Progenitor cell of endocrine pancreas (in vitro differentiated cells): Measurements from ENCODE around the gene FOS. TPM values are rescaled to one million over a fixed set of nuclear protein-coding genes. Genes with fewer than 3 reads are reported as not detected.

ENCODE experiments used
- DNase-seq: peaks from one replicate; pipeline ENCODE4 v3.0.0; 2021; ENCODE audit warnings: low spot score; ENCODE audit not compliant: unreplicated experiment
- H3K27ac Mint-ChIP-seq: 2 replicates; pipeline ENCODE4 v1.8.0; 2021; ENCODE audit warnings: mild to moderate bottlenecking, moderate library complexity, mixed read lengths
- H3K27me3 Mint-ChIP-seq: 2 replicates; pipeline ENCODE4 v1.8.0; 2021; ENCODE audit warnings: mixed read lengths
- H3K36me3 Mint-ChIP-seq: 2 replicates; pipeline ENCODE4 v1.8.0; 2022; ENCODE audit warnings: mixed read lengths; ENCODE audit not compliant: insufficient read depth
- H3K4me1 Mint-ChIP-seq: 2 replicates; pipeline ENCODE4 v1.8.0; 2021; ENCODE audit warnings: low read depth, mixed read lengths
- H3K4me3 Mint-ChIP-seq: 2 replicates; pipeline ENCODE4 v1.8.0; 2021; ENCODE audit warnings: low read depth, mild to moderate bottlenecking, moderate library complexity, mixed read lengths
- H3K9me3 Mint-ChIP-seq: 2 replicates; pipeline ENCODE4 v1.8.0; 2021; ENCODE audit warnings: low read depth, mixed read lengths
- CTCF ChIP-seq: fragments of 200-600 bp; sonication (generic); IDR thresholded peaks from one replicate; pipeline ENCODE4 v1.5.0; 2021; ENCODE audit warnings: antibody characterized with exemption, mild to moderate bottlenecking; ENCODE audit not compliant: unreplicated experiment
- total RNA-seq: library from RNA; stranded (reverse); gene quantifications from 2 replicates; pipeline ENCODE4 v1.2.1, GENCODE V29; 2021

Gene FOS
- total RNA-seq, 1 donor from 2014 or later: 88.8 TPM

DNA sequence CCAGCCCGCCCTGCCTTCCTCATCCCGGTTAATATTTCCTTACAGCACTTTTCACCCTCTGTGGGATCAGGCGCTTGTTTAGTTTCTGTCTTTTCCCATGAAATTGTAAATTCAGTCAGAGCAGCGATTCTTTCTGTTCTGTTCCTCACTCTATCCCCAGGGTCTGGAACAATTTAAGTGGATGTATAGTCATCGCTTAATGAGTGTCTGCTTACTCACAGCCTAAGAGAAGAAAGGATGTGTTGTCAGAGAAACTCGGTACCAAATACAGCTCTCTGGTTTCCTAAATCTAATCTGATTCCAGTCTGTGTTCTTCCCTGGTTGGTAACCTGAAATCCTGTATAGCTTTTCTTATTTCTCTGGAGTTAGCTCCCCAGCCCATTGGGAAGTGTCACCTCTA lies 44.9 kb downstream of the FOS start:
- no peak for TF ChIP-seq CTCF
- Mint-ChIP-seq H3K27me3 (peaks cover 14% of the 10 kb centered on the region), H3K27ac (no peak overlapping the region), H3K4me1 (peaks cover 5% of the 10 kb centered on the region), H3K4me3 (no peak overlapping the region), H3K36me3 (no peaks in the 10 kb centered on the region), H3K9me3 (no peaks in the 10 kb centered on the region)
- no peak for DNase-seq

- DNase-seq: no peak
Measured at GRCh38 chr14:75328558-75329155, 50.0 kb downstream of the FOS start.

DNA sequence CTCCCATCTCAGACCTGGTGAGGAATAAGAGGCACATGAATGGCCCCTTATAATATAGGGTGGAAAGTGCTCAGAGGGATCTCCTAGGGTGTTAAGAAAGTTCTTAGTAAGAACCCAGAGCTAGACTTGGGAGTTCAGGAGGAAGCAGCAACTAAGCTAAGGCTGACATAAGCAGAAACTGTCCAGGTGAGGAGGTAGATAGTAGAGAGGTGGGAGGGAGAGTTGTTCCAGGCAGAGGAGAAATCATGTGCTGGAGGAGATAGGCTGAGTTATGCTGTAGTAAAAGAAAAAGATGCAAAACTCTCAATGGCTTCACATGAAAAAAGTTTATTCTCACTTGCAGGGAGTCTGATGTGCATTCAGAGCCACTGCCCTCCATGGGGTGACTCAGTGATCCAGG lies 50.7 kb downstream of the FOS start:
- no peak for TF ChIP-seq CTCF
- peaks cover 21% of the 10 kb centered on the region for H3K27me3 Mint-ChIP-seq
- no peaks in the 10 kb centered on the region for H3K9me3 Mint-ChIP-seq
- H3K36me3 Mint-ChIP-seq: no peaks in the 10 kb centered on the region
- H3K27ac Mint-ChIP-seq: no peak overlapping the region
- DNase-seq: no peak
- H3K4me1 Mint-ChIP-seq: peaks cover 3% of the 10 kb centered on the region
- no peak overlapping the region for H3K4me3 Mint-ChIP-seq

More at GRCh38 chr14:75328558-75329155, 50.0 kb downstream of the FOS start:
- H3K4me3 Mint-ChIP-seq: no peak overlapping the region
- H3K27me3 Mint-ChIP-seq: peaks cover 21% of the 10 kb centered on the region
- peaks cover 3% of the 10 kb centered on the region for H3K4me1 Mint-ChIP-seq
- TF ChIP-seq CTCF: no peak
- no peaks in the 10 kb centered on the region for H3K36me3 Mint-ChIP-seq
- no peaks in the 10 kb centered on the region for H3K9me3 Mint-ChIP-seq
- no peak overlapping the region for H3K27ac Mint-ChIP-seq

DNA sequence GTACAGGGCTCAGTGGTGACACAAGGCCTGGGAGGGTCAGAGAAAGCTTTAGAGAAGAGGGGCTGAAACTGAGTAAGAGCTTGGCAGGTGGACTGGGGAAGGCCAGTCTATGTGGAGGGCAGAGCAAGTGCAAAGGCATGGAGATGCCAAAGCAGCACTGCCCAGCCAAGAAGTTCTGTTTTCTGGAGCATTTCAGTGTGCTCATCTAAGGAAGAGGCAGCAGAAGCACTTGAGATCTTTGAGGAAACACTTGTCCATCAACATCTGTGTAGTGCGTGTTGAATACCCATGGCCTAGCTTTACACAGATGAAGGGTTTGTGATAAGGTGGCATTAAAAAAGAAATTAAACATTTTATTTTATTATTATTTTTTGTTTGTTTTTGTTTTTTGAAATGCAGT lies 52.8 kb downstream of the FOS start:
- Mint-ChIP-seq H3K27me3 (peaks cover 18% of the 10 kb centered on the region), H3K9me3 (no peaks in the 10 kb centered on the region), H3K27ac (no peak overlapping the region), H3K4me1 (peaks cover 3% of the 10 kb centered on the region), H3K4me3 (no peak overlapping the region), H3K36me3 (no peaks in the 10 kb centered on the region)
- DNase-seq: no peak
- TF ChIP-seq CTCF: no peak

Other genes with a start within 250 kb of the FOS start
- gene MLH3, start 227.4 kb upstream of the FOS start, total RNA-seq: 30.8 TPM in 2 replicates
- 19.9 and 21.2 TPM in 2 replicates for gene ACYP1, start 214.8 kb upstream of the FOS start, total RNA-seq
- 4.8 and 7.5 TPM in 2 replicates for gene ZC2HC1C, start 209.2 kb upstream of the FOS start, total RNA-seq
- gene NEK9, start 151.8 kb upstream of the FOS start, total RNA-seq: 97.1 and 100 TPM in 2 replicates
- gene TMED10, start 102.2 kb upstream of the FOS start, total RNA-seq: 282 and 288 TPM in 2 replicates
- gene JDP2, start 149.2 kb downstream of the FOS start, total RNA-seq: 13.1 and 16.7 TPM in 2 replicates
- gene BATF, start 243.6 kb downstream of the FOS start, total RNA-seq: 0.55 TPM in 1 of 2 replicates, not detected in the other